Psoas muscle (tissue), 8 donors: ENCODE data around the gene CKMT2. TPM values are rescaled to one million over a fixed set of nuclear protein-coding genes. Genes with fewer than 3 reads are reported as not detected.
A peak's percentile ranks its signal among the peaks of the same experiment; 100 is the strongest.

Experiments used
- ATAC-seq, 4 donors: fragments of 200-7000 bp; cut with Tn5 transposase; one replicate each; pipeline ENCODE4 v1.9.1; 2020; ENCODE audit warnings: moderate library complexity in 3 of 4, mild to moderate bottlenecking in 2 of 4
- DNase-seq, 2 donors: peaks; one replicate each; pipeline ENCODE4 v3.0.0-alpha.2; 2020
- H3K27ac ChIP-seq: fragments of 200-600 bp; one replicate; pipeline ENCODE4 v1.8.0; 2022
- H3K27me3 ChIP-seq, 3 donors: fragments of 200-600 bp in 1 of 3; one replicate each; pipeline versions ENCODE4 v1.6.1 to v1.8.0; 2013 to 2022; ENCODE audit warnings: low read length in 2 of 3, mild to moderate bottlenecking in 2 of 3, moderate library complexity in 1 of 3; ENCODE audit not compliant: insufficient read depth in 3 of 3
- H3K36me3 ChIP-seq, 2 donors: fragments of 200-600 bp in 1 of 2; one replicate each; pipeline versions ENCODE4 v1.6.1 to v1.8.0; 2013 to 2022; ENCODE audit warnings: low read depth in 1 of 2, mild to moderate bottlenecking in 1 of 2, moderate library complexity in 1 of 2; ENCODE audit not compliant: insufficient read depth in 1 of 2
- H3K4me1 ChIP-seq: fragments of 200-600 bp; one replicate; pipeline ENCODE4 v1.8.0; 2022
- H3K4me3 ChIP-seq: fragments of 200-600 bp; one replicate; pipeline ENCODE4 v1.8.0; 2022; ENCODE audit warnings: mild to moderate bottlenecking
- H3K9me3 ChIP-seq: fragments of 200-600 bp; one replicate; pipeline ENCODE4 v1.8.0; 2022
- CTCF ChIP-seq: fragments of 200-600 bp; IDR thresholded peaks from one replicate; pipeline ENCODE4 v1.8.0; 2022; ENCODE audit warnings: antibody characterized with exemption
- WGBS, 3 donors: extraction: QIAGEN DNeasy Blood & Tissue Kit; methylation state at CpG; one replicate each; pipeline versions ENCODE4 v1.1.6 to v1.1.7; 2013; 5-methylcytosine and 5-hydroxymethylcytosine counted together
- intact Hi-C, 2 donors: fragments of 100-400 bp; cut with DNase I; formaldehyde crosslinking; loops; one replicate each; pipeline versions ENCODE4 v1.11.0 to v1.14.2; 2022
- polyA plus RNA-seq, 3 donors: library from polyadenylated mRNA; stranded (reverse); fragments of 200-250 nt; gene quantifications; one replicate each; pipeline ENCODE4 v1.2.3, GENCODE V29; 2013
- total RNA-seq, 4 donors: library from RNA; stranded (reverse); fragmentation: NEBNext Ultra II Directional in 2 of 4; extraction: Animal tissue kit (Norgen Biotek cat#: 25700) in 2 of 4; gene quantifications; one replicate each; pipeline versions ENCODE4 v1.2.1 to v1.2.4, GENCODE V29; 2021 to 2023
- donor health status: healthy with polysubstance abuse.
- donor health status: DM: no; HTN: no; CAD: no; lungs with moderate emphysema.
- donor health status: Bipolar disorder and iron deficiency.
- donor health status: healthy.
- donor health status: DM: yes; HTN: yes; CAD: no.
- donor health status: DM: no; HTN: no; CAD: no.
- donor health status: DM: no; HTN: no; CAD: no.
- donor health status: DM: yes; HTN: yes; CAD: no.

The CKMT2 gene
- total and polyA plus RNA-seq, 7 donors, result 517 to 1,358 (median 667) TPM

- H3K27ac ChIP-seq, result no peak overlapping the region
- no peaks in the 10 kb centered on the region for H3K4me1 ChIP-seq
- H3K36me3 ChIP-seq, result no peaks in the 10 kb centered on the region
- ATAC-seq, result no peak
- H3K9me3 ChIP-seq, result no peaks in the 10 kb centered on the region
- H3K27me3 ChIP-seq, result no peaks in the 10 kb centered on the region
- no peak overlapping the region for H3K4me3 ChIP-seq
- intact Hi-C loops, result no loop called here
- no peak for TF ChIP-seq CTCF
- no peak for DNase-seq
- 85 to 91% (median 89%) methylated on average over 11 of the region's 11 CpGs for WGBS, 3 donors
These were observed 23.1 kb upstream of the CKMT2 start for GRCh38 chr5:81209869-81210493.

GRCh38 chr5:81212211-81212751 is 20.8 kb upstream of the CKMT2 start:
- TF ChIP-seq CTCF, result no peak
- no peak overlapping the region for H3K4me3 ChIP-seq
- no peaks in the 10 kb centered on the region for H3K9me3 ChIP-seq
- 92 to 95% (median 94%) methylated on average over 11 of the region's 11 CpGs for WGBS, 3 donors
- no peaks in the 10 kb centered on the region for H3K36me3 ChIP-seq
- intact Hi-C loops, result no loop called here
- ATAC-seq (no peak), DNase-seq (no peak)
- H3K27me3 ChIP-seq, result no peaks in the 10 kb centered on the region
- no peak overlapping the region for H3K27ac ChIP-seq
- no peaks in the 10 kb centered on the region for H3K4me1 ChIP-seq

- DNase-seq, result no peak
- Histone ChIP-seq H3K27ac (no peak overlapping the region), H3K36me3 (no peaks in the 10 kb centered on the region), H3K9me3 (no peaks in the 10 kb centered on the region), H3K4me3 (no peak overlapping the region), H3K27me3 (no peaks in the 10 kb centered on the region), H3K4me1 (no peaks in the 10 kb centered on the region)
- TF ChIP-seq CTCF, result no peak
- no peak for ATAC-seq
- intact Hi-C loops, result no loop called here
- 88 to 91% (median 88%) methylated on average over 3 of the region's 3 CpGs for WGBS, 3 donors
These were observed 20.1 kb upstream of the CKMT2 start for GRCh38 chr5:81213070-81213469.

- ATAC-seq, result peak in 2 of 4 donors; percentile 60 to 72
- no peak for DNase-seq
- Histone ChIP-seq H3K36me3 (no peaks in the 10 kb centered on the region), H3K9me3 (no peaks in the 10 kb centered on the region), H3K27me3 (no peaks in the 10 kb centered on the region), H3K4me3 (no peak overlapping the region), H3K27ac (no peak overlapping the region), H3K4me1 (no peaks in the 10 kb centered on the region)
- TF ChIP-seq CTCF, result no peak
- intact Hi-C loops, result no loop called here
- WGBS, 3 donors, result 55 to 77% (median 57%) methylated on average over 8 of the region's 8 CpGs
These were observed 18.3 kb upstream of the CKMT2 start for GRCh38 chr5:81214848-81215247.

GRCh38 chr5:81216152-81216551 is 17.0 kb upstream of the CKMT2 start:
- H3K36me3 ChIP-seq, result no peaks in the 10 kb centered on the region
- ATAC-seq, result no peak
- H3K27ac ChIP-seq, result no peak overlapping the region
- no peak for TF ChIP-seq CTCF
- WGBS, 3 donors, result 51 to 84% (median 66%) methylated on average over 3 of the region's 3 CpGs
- H3K27me3 ChIP-seq, result no peaks in the 10 kb centered on the region
- H3K4me3 ChIP-seq, result no peak overlapping the region
- H3K4me1 ChIP-seq, result no peaks in the 10 kb centered on the region
- intact Hi-C loops, result no loop called here
- H3K9me3 ChIP-seq, result no peaks in the 10 kb centered on the region
- no peak for DNase-seq
